Measurements from ENCODE around the gene UBE2E1. TPM values are rescaled to one million over a fixed set of nuclear protein-coding genes. Genes with fewer than 3 reads are reported as not detected.

Gene UBE2E1
- total RNA-seq, 3 donors from 2014 or later (not counting 1 experiment from before 2014, with no cell fraction given): 80.0 to 89.5 (median 86.9) TPM

GRCh38 chr3:23863060-23863459 is 57.3 kb downstream of the UBE2E1 start:
- no peak overlapping the region for H3K4me3 ChIP-seq (ENCODE audit: low read length)
- DNase-seq (no peak), ATAC-seq (no peak)
- no CpG with 5 or more reads among the region's 1 CpG for WGBS (ENCODE audit: insufficient coverage)
- no peaks in the 10 kb centered on the region for H3K36me3 ChIP-seq (ENCODE audit: control insufficient read depth, insufficient read depth, low read length)
- no peak overlapping the region for H3K27ac ChIP-seq (ENCODE audit: low read length)
- intact Hi-C loops (cut with micrococcal nuclease): no loop called here
- TF ChIP-seq, protein P1, sequence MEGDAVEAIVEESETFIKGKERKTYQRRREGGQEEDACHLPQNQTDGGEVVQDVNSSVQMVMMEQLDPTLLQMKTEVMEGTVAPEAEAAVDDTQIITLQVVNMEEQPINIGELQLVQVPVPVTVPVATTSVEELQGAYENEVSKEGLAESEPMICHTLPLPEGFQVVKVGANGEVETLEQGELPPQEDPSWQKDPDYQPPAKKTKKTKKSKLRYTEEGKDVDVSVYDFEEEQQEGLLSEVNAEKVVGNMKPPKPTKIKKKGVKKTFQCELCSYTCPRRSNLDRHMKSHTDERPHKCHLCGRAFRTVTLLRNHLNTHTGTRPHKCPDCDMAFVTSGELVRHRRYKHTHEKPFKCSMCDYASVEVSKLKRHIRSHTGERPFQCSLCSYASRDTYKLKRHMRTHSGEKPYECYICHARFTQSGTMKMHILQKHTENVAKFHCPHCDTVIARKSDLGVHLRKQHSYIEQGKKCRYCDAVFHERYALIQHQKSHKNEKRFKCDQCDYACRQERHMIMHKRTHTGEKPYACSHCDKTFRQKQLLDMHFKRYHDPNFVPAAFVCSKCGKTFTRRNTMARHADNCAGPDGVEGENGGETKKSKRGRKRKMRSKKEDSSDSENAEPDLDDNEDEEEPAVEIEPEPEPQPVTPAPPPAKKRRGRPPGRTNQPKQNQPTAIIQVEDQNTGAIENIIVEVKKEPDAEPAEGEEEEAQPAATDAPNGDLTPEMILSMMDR (IDR thresholded peaks at IDR 0.05): no peak
- no peaks in the 10 kb centered on the region for H3K27me3 ChIP-seq (ENCODE audit: control insufficient read depth, insufficient read depth, low read length)
- no peaks in the 10 kb centered on the region for H3K9me3 ChIP-seq (ENCODE audit: control insufficient read depth, insufficient read depth, low read length)
- H3K36me3 Mint-ChIP-seq: no peaks in the 10 kb centered on the region
- H3K27ac Mint-ChIP-seq: no peak overlapping the region
- no peaks in the 10 kb centered on the region for H3K27me3 Mint-ChIP-seq (ENCODE audit: low read depth in 2 of 2)
- no peak overlapping the region for H3K4me3 Mint-ChIP-seq
- no peaks in the 10 kb centered on the region for H3K9me3 Mint-ChIP-seq
- peaks cover 13% of the 10 kb centered on the region for H3K4me1 ChIP-seq (ENCODE audit: control insufficient read depth, insufficient read depth, low read length)
- peaks cover 65 to 69% of the 10 kb centered on the region in 2 donors for H3K4me1 Mint-ChIP-seq

- TF ChIP-seq, protein P1 (IDR thresholded peaks at IDR 0.05): no peak
- H3K27ac ChIP-seq (ENCODE audit: low read length): no peak overlapping the region
- H3K4me3 ChIP-seq (ENCODE audit: low read length): no peak overlapping the region
- no peak for ATAC-seq
- H3K4me3 Mint-ChIP-seq: no peak overlapping the region
- H3K9me3 Mint-ChIP-seq: no peaks in the 10 kb centered on the region
- no peaks in the 10 kb centered on the region for H3K36me3 ChIP-seq (ENCODE audit: control insufficient read depth, insufficient read depth, low read length)
- H3K27me3 ChIP-seq (ENCODE audit: control insufficient read depth, insufficient read depth, low read length): no peaks in the 10 kb centered on the region
- H3K4me1 ChIP-seq (ENCODE audit: control insufficient read depth, insufficient read depth, low read length): peaks cover 2% of the 10 kb centered on the region
- 100% methylated on average over 1 of the region's 1 CpG for WGBS (ENCODE audit: insufficient coverage)
- no peak overlapping the region for H3K27ac Mint-ChIP-seq
- no peaks in the 10 kb centered on the region for H3K27me3 Mint-ChIP-seq (ENCODE audit: low read depth in 2 of 2)
- no peaks in the 10 kb centered on the region for H3K9me3 ChIP-seq (ENCODE audit: control insufficient read depth, insufficient read depth, low read length)
- intact Hi-C loops (cut with micrococcal nuclease): no loop called here
- H3K36me3 Mint-ChIP-seq: no peaks in the 10 kb centered on the region
- DNase-seq: no peak
- H3K4me1 Mint-ChIP-seq: peaks cover 54 to 65% of the 10 kb centered on the region in 2 donors
Measured at GRCh38 chr3:23864931-23865330, 59.2 kb downstream of the UBE2E1 start.

DNA sequence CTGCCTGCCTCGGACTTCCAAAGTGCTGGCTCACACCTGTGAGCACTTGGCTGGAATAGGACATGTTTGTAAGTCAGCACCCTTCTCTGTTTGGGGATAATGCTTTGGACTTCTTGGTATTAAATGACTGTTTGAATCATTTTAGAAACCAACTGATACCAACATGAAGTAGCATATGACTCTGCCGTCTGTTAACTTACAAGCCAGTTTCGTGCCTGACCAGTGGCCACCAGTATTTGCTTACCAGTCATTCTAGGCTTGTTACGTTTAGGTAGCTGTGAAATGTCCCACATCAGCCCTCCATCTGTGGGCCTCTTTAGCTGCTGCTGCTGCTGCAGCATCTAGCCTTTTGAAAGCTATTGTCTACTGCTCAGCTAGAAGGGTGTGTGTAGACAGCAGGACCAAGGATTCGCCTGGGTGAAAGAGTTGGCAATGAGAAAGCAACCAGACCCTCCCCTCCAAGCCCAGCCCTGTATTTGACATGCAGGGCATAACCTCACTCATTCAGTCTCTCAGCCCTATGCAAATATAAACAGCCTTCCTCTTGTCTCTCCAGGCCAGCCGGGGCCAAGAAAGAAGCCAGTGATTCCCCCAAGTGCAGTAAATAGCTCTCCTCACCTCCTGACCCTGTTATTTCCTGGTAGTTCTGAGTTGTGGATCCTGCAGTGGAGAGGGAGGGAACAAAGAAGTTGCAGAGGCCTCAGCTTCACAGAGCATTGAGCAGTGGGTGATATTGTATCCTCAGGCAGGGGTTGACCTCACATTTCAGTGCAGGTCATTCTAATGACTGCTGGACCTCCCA is 60.0 kb downstream of the UBE2E1 start:
- intact Hi-C loops (cut with micrococcal nuclease): no loop called here
- TF ChIP-seq, protein P1 (IDR thresholded peaks at IDR 0.05): no peak
- no peaks in the 10 kb centered on the region for H3K9me3 Mint-ChIP-seq

More for the DNA sequence above, 60.0 kb downstream of the UBE2E1 start:
- ATAC-seq (peak in 1 of 3 donors; percentile 22), DNase-seq (no peak)
- 85% methylated on average over 6 of the region's 6 CpGs for WGBS (ENCODE audit: insufficient coverage)
- H3K4me3 ChIP-seq (ENCODE audit: low read length): no peak overlapping the region
- Mint-ChIP-seq H3K27ac (peak overlapping the region; percentile 16 to 68), H3K36me3 (no peaks in the 10 kb centered on the region), H3K27me3 (ENCODE audit: low read depth in 2 of 2) (no peaks in the 10 kb centered on the region), H3K4me1 (peaks cover 51 to 63% of the 10 kb centered on the region in 2 donors), H3K4me3 (no peak overlapping the region)
- no peaks in the 10 kb centered on the region for H3K36me3 ChIP-seq (ENCODE audit: control insufficient read depth, insufficient read depth, low read length)
- H3K4me1 ChIP-seq (ENCODE audit: control insufficient read depth, insufficient read depth, low read length): no peaks in the 10 kb centered on the region
- H3K27me3 ChIP-seq (ENCODE audit: control insufficient read depth, insufficient read depth, low read length): no peaks in the 10 kb centered on the region
- no peak overlapping the region for H3K27ac ChIP-seq (ENCODE audit: low read length)
- H3K9me3 ChIP-seq (ENCODE audit: control insufficient read depth, insufficient read depth, low read length): no peaks in the 10 kb centered on the region

All from natural killer cell (primary cell).